Chondrocyte (in vitro differentiated cells): ENCODE results near the gene ZBTB25. TPM values are rescaled to one million over a fixed set of nuclear protein-coding genes. Genes with fewer than 3 reads are reported as not detected.

Experiments used
- DNase-seq: peaks from one replicate; pipeline ENCODE4 v3.0.0; 2021; ENCODE audit warnings: mixed read lengths, low spot score
- H3K27ac Mint-ChIP-seq: one replicate; pipeline ENCODE4 v1.8.0; 2021; ENCODE audit warnings: mild to moderate bottlenecking, moderate library complexity, mixed read lengths; ENCODE audit not compliant: unreplicated experiment
- H3K27me3 Mint-ChIP-seq: 2 replicates; pipeline ENCODE4 v1.8.0; 2021; ENCODE audit warnings: low read depth, mixed read lengths
- H3K36me3 Mint-ChIP-seq: 2 replicates; pipeline ENCODE4 v1.8.0; 2021; ENCODE audit warnings: low read depth, mixed read lengths
- H3K4me1 Mint-ChIP-seq: 2 replicates; pipeline ENCODE4 v1.8.0; 2021; ENCODE audit warnings: low read depth, mild to moderate bottlenecking, mixed read lengths
- H3K4me3 Mint-ChIP-seq: one replicate; pipeline ENCODE4 v1.8.0; 2021; ENCODE audit warnings: mild to moderate bottlenecking, moderate library complexity, mixed read lengths; ENCODE audit not compliant: unreplicated experiment
- H3K9me3 Mint-ChIP-seq: 2 replicates; pipeline ENCODE4 v1.8.0; 2021; ENCODE audit warnings: low read depth, mixed read lengths
- total RNA-seq: library from RNA; stranded (reverse); gene quantifications from 3 replicates; pipeline ENCODE4 v1.2.1, GENCODE V29; 2021
- TF ChIP-seq, protein P1 (sequence below): fragments of 200-600 bp; sonication (generic); IDR thresholded peaks from 2 replicates; pipeline ENCODE4 v1.5.0; 2021; ENCODE audit warnings: antibody characterized with exemption, mild to moderate bottlenecking, moderate library complexity

ZBTB25 gene
- total RNA-seq, 1 donor from 2014 or later, result 9.7 TPM

DNA sequence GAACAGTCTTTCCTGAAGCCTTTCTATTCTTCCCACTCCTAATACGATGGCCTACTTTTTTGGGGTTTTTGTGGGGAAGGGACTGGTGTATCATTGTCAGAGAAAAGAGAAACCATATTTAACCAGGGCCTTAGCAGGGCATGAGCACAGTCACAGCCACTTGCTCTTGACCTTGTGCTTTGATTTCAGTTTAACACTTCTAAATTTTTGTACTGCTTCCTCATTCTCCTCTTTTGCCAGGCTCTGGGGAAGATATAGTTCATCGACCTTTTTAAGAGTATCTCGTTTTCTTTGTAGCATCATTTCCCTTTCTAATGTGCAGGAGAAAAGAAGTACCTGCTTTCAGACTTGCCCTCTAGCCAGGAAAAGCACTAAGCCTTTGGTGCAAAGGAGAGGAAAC lies 3.1 kb upstream of the ZBTB25 start:
- no peaks in the 10 kb centered on the region for H3K27me3 Mint-ChIP-seq
- H3K36me3 Mint-ChIP-seq, result peaks cover 2% of the 10 kb centered on the region
- no peaks in the 10 kb centered on the region for H3K9me3 Mint-ChIP-seq
- H3K4me1 Mint-ChIP-seq, result peaks cover 77% of the 10 kb centered on the region
- no peak for DNase-seq
- H3K27ac Mint-ChIP-seq, result peak overlapping the region; percentile 100
- peak overlapping the region; percentile 84 for H3K4me3 Mint-ChIP-seq
- TF ChIP-seq, protein P1, sequence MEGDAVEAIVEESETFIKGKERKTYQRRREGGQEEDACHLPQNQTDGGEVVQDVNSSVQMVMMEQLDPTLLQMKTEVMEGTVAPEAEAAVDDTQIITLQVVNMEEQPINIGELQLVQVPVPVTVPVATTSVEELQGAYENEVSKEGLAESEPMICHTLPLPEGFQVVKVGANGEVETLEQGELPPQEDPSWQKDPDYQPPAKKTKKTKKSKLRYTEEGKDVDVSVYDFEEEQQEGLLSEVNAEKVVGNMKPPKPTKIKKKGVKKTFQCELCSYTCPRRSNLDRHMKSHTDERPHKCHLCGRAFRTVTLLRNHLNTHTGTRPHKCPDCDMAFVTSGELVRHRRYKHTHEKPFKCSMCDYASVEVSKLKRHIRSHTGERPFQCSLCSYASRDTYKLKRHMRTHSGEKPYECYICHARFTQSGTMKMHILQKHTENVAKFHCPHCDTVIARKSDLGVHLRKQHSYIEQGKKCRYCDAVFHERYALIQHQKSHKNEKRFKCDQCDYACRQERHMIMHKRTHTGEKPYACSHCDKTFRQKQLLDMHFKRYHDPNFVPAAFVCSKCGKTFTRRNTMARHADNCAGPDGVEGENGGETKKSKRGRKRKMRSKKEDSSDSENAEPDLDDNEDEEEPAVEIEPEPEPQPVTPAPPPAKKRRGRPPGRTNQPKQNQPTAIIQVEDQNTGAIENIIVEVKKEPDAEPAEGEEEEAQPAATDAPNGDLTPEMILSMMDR, result no peak

DNA sequence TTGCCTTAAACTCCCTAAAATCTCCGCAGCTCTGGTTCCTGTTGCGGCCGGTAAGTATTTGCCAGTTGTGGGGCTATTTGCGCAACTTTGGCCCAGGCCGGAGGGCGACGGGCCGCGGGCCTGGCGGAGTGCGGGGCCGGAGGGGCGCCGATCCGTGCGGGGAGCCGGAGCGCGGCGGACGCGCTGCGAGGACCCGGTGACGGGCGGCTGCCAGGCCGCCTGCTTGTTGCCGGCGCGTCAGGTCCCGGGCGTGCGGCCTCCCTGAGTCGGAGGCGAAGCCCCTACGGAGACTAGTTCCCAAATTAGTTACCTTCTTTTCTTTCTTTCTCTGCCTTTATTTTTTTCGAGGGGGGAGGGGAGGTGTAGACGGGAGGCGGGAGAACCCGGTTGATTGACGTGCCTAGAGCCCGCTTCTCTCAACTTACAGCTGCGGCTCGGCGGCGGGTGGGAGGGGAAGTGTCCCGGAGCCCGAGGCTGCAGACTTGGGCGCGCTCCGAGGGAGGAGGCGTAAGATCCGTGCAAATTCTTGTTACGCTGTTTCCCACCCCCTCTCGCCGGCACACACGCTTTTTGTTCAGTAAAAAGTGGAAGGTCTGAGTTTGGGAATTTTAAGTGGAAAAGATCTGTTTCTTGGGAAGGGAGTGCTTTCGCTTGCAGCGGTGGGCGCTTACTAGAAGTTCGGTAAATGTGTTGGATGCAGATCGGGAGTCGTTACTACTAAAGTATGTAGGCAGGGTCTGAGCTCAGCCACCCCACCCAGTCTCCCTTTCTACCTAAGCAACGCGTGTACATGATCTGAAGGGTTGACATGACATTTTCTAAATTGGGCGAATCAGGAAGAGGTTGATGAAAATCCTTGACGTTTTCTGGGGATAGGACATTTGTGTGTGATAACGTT lies 1.5 kb upstream of the ZBTB25 start:
- no peaks in the 10 kb centered on the region for H3K9me3 Mint-ChIP-seq
- TF ChIP-seq, protein P1, result no peak
- no peaks in the 10 kb centered on the region for H3K27me3 Mint-ChIP-seq
- H3K27ac Mint-ChIP-seq, result peak overlapping the region; percentile 100
- H3K4me1 Mint-ChIP-seq, result peaks cover 69% of the 10 kb centered on the region
- peak overlapping the region; percentile 84 for H3K4me3 Mint-ChIP-seq
- no peak for DNase-seq
- H3K36me3 Mint-ChIP-seq, result peaks cover 2% of the 10 kb centered on the region

DNA sequence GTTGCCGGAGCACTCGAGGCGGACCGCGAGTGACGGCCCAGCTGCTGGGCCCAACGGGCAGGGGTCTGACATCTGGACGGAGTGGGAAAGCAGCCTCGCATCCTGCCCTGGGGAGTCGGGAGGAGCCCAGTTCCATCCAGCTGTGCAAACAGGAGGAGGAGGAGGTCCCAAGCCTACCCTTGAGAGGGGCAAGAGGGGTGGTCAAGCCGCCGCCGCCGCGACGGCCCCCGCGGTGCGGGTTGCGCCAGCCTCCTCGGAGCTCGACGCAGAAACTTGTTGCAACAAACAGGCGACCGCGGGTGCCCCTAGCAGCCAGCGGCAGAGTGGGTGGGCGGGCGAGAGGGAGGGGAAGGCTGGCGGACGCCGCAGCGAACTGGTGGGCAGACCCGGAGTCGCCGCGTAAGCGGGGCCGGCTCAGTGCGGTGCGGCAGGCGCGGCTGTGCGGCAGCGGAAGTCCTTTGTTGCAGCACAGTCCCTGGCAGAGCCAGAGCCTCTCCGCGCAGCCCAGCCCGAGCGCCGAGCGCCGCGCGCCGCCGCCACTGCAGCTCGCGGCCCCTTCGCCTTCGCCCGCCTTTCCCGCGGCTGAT lies 765 bp upstream of the ZBTB25 start, which contains the start of gene ZBTB1:
TSS of gene ZBTB1 (plus strand) at position 461 of the 587 bp plus-strand sequence. CDS start 16,735 bp downstream, outside the sequence.
- Mint-ChIP-seq H3K9me3 (no peaks in the 10 kb centered on the region), H3K27ac (peak within 1 kb of the TSS; percentile 100), H3K27me3 (no peaks in the 10 kb centered on the region), H3K36me3 (peaks cover 2% of the 10 kb centered on the region), H3K4me3 (peak within 1 kb of the TSS; percentile 84), H3K4me1 (peaks cover 67% of the 10 kb centered on the region)
- peak; percentile 97 for DNase-seq
- TF ChIP-seq, protein P1, result peak; percentile 27

DNA sequence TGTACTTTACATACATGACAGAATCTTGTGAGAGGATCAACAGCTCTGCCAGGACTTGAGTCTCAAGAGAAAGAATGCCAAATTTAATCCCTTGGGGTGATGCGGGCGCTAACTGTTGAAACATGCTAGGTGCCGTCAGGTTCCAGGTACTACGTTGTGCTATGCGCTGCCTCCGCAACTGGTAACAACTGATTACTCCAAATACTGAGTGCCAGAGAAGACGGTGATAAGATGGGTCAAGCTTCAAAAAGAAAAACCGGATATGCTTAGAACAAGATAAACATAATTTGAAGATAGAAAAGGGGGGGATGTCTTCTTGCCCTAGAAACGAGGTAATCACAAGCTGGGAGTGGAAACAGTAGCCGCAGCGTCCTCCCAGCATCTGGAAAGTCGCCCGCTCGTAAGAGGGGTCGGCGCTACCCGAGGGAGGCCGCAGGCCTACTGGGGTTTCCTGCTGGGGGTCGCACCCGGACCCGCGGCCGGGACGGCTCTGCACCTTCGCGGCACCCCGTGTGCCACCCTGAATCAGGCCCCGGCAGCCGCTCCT lies 678 bp downstream of the ZBTB25 start:
- no peaks in the 10 kb centered on the region for H3K27me3 Mint-ChIP-seq
- peaks cover 2% of the 10 kb centered on the region for H3K36me3 Mint-ChIP-seq
- TF ChIP-seq, protein P1, result no peak
- H3K4me3 Mint-ChIP-seq, result peak overlapping the region; percentile 84
- H3K4me1 Mint-ChIP-seq, result peaks cover 55% of the 10 kb centered on the region
- DNase-seq, result no peak
- peak overlapping the region; percentile 93 for H3K27ac Mint-ChIP-seq
- H3K9me3 Mint-ChIP-seq, result no peaks in the 10 kb centered on the region

DNA sequence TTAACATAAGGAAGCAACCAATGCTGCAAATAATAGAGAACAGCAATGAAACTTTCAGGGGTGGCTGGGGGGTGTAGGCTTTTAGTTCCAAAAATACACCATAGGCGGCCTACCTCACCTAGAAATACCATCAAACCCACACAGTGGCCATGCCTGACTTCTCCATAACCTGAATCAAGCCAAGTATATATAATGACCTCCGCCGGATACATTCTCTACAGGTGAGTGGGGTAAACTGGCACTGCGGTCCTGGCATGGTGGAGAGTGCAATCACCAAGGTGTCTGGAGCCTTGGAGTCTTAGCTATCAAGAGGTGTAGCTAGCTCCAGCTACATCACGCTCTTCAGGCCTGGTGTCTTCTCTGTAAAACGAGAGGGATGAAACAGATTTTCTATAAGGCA lies 1.2 kb downstream of the ZBTB25 start:
- DNase-seq, result no peak
- no peaks in the 10 kb centered on the region for H3K9me3 Mint-ChIP-seq
- H3K36me3 Mint-ChIP-seq, result no peaks in the 10 kb centered on the region
- no peaks in the 10 kb centered on the region for H3K27me3 Mint-ChIP-seq
- peak overlapping the region; percentile 84 for H3K4me3 Mint-ChIP-seq
- peaks cover 55% of the 10 kb centered on the region for H3K4me1 Mint-ChIP-seq
- H3K27ac Mint-ChIP-seq, result peak overlapping the region; percentile 93
- TF ChIP-seq, protein P1, result no peak
